ENCODE results near the gene WDR1.

Gene WDR1

GRCh38 chr4:10086506-10087120, 30.0 kb downstream of the WDR1 start:
- no peak for DNase-seq (ENCODE audit: low read depth)
- TF ChIP-seq CTCF (conservative IDR thresholded peaks at IDR 0.05; ENCODE audit: low read depth, low read length) = no peak
- H3K4me3 ChIP-seq (ENCODE audit: low read length) = no peak overlapping the region

- H3K4me3 ChIP-seq (ENCODE audit: low read length) = no peak overlapping the region
- no peak for DNase-seq (ENCODE audit: low read depth)
- no peak for TF ChIP-seq CTCF (conservative IDR thresholded peaks at IDR 0.05; ENCODE audit: low read depth, low read length)
Observed at GRCh38 chr4:10085828-10086505, 30.6 kb downstream of the WDR1 start.

GRCh38 chr4:10085386-10085785, 31.2 kb downstream of the WDR1 start:
- DNase-seq (ENCODE audit: low read depth) = no peak
- H3K4me3 ChIP-seq (ENCODE audit: low read length) = no peak overlapping the region
- no peak for TF ChIP-seq CTCF (conservative IDR thresholded peaks at IDR 0.05; ENCODE audit: low read depth, low read length)

DNA sequence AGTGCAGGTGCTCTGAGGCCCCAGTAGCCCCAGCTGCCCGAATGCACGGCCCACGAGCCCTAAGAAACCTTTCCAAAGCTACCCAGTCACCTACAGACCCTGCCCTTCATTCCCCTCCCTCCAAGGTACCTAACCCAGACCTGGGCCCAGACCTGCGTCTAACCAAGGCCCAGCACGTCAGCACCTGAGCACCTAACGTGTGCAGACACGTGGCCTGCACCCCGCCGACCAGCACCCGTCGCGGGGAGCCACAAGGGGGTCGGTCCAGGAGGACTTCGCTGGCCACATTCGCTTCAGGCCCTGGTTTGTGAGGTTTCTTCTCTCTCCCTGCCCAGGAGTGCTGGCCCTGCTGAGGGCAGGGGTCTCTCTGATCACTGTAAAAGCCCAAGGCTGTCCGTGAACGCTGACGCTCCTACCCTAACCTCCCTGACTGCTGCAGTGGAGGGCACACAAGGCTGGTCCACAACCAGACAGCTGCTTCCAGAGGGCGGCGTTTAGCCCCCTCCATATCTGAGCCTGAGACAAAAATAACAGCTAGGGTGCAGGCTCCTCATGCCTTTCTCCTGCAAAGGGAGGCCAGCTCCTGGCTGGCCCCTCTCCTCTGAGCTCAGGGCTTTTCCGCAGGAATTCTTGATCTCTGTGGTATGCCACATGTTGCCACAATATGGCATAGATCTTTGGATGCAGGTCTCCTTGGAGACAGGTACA, 31.8 kb downstream of the WDR1 start:
- DNase-seq (ENCODE audit: low read depth) = no peak
- no peak for TF ChIP-seq CTCF (conservative IDR thresholded peaks at IDR 0.05; ENCODE audit: low read depth, low read length)
- no peak overlapping the region for H3K4me3 ChIP-seq (ENCODE audit: low read length)

DNA sequence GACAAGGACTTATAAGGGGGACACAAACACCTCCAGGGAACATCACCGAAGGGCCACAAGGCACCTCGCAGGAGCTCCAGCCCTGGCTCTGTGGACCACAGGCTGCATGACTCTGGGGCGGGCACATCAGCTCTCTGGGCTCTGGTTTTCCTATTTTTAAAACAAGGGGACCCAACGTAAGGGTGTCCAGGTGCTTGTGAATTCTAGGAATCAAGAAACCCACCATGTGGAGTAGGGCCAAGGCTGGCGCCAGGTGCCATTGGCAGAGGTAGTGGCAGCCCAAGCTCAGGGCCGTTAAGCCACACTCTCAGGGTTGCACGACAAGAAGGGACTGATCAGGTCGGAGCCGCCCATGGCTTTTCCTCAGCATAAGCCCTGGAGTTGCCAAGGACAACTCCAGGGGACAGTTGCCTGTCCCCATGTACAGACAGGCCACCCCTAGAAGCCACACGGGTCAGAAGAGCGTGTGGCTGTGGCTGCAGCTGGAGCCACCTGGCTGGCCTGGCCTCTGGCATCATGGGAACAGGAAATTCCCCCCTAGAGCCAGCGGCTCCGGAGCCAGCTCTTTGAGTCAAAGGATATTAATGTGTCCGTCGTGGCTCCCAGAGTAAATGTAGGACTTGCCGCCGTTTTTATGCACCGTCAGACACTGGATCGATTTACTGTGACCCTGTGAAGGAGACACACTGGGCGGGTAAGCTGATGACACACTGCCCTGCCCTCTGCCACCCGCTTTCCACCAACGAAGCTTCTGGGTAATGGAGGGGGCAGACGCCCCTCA, 32.5 kb downstream of the WDR1 start:
- TF ChIP-seq CTCF (conservative IDR thresholded peaks at IDR 0.05; ENCODE audit: low read depth, low read length) = no peak
- DNase-seq (ENCODE audit: low read depth) = no peak
- H3K4me3 ChIP-seq (ENCODE audit: low read length) = no peak overlapping the region

GRCh38 chr4:10083331-10083771, 33.2 kb downstream of the WDR1 start:
- no peak for TF ChIP-seq CTCF (conservative IDR thresholded peaks at IDR 0.05; ENCODE audit: low read depth, low read length)
- H3K4me3 ChIP-seq (ENCODE audit: low read length) = no peak overlapping the region
- DNase-seq (ENCODE audit: low read depth) = no peak
